ENCODE measurements around the gene FBN1. TPM values are rescaled to one million over a fixed set of nuclear protein-coding genes. Genes with fewer than 3 reads are reported as not detected.

Gene FBN1
- polyA plus RNA-seq, 2 of the 4 experiments (the other 2 are of a cell fraction) = 6.3 to 9.4 TPM

DNA sequence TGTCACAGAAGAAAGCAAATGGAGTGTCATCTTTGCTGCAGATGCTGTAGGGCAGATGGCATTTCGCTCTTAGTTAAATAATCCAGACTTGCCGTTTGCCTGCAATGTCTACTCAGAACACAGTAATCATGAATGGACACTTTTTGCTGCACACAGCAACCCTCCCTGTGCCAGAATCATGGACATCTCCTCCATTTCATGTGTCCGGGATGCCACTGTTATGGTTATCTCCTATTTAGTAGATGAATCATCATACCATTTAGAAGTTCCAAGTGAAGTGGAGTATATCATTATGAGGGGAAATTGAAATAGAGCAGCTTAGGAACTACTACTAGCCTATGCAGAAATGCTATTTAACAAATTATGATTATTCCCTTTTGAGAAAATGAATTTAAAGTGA is 195.8 kb downstream of the FBN1 start:
- ChIA-PET POLR2A (no interaction called here), CTCF (no interaction called here)
- TF ChIP-seq MAFK (IDR thresholded peaks at IDR 0.05; ENCODE audit: partially characterized antibody) = no peak
- ATAC-seq (no peak), DNase-seq (ENCODE audit: low read depth in 1 of 2, low spot score in 1 of 2) (no peak), FAIRE-seq (no peak)
- Histone ChIP-seq H3K4me3 (no peak overlapping the region), H3K9me3 (no peaks in the 10 kb centered on the region), H3K27ac (no peak overlapping the region), H3K4me2 (no peak overlapping the region), H3K4me1 (0 out of 3 replicates have a peak, but pooled peaks cover 7% of the 10 kb centered on the region)
- WGBS (ENCODE audit: missing lambda C conversion rate) = 94% methylated on average over 3 of the region's 3 CpGs

DNA sequence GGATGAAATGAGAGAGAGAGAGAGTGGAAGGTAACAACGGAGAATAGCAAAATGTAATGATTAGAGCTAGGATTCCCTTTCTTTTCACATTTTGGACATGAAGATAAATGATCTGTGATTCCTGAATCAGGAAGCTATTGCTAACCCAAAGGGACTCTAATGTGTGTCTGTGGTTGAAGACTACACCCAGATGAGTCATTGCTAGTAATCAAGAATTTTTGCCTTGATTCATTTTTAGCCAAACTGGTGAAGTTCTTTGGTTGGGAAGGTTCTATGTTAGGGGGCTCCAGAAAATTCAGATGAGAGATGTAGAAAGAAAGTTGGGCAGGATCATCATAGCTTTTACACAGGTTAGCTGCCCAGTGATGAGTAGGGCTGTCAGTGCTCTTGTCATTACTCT is 197.9 kb downstream of the FBN1 start:
- H3K27ac ChIP-seq = no peak overlapping the region
- DNase-seq (ENCODE audit: low read depth in 1 of 2, low spot score in 1 of 2) = no peak
- FAIRE-seq = no peak
- H3K9me3 ChIP-seq = no peaks in the 10 kb centered on the region
- ChIA-PET POLR2A (interaction anchor here (0.8 kb wide), 1 partner anchor 9 kb away, joined by 3 read pairs; no protein-coding TSS in a partner anchor), CTCF (interaction anchor here (1.0 kb wide), 1 partner anchor 10 kb away, joined by 3 read pairs; no protein-coding TSS in a partner anchor)
- 86% methylated on average over 1 of the region's 1 CpG for WGBS (ENCODE audit: missing lambda C conversion rate)
- H3K4me2 ChIP-seq = no peak overlapping the region
- ATAC-seq = no peak
- no peak overlapping the region for H3K4me3 ChIP-seq
- 0 out of 3 replicates have a peak, but pooled peaks cover 7% of the 10 kb centered on the region for H3K4me1 ChIP-seq
- no peak for TF ChIP-seq TP53 (CRISPR knock-in tag; IDR thresholded peaks at IDR 0.05)
- TF ChIP-seq SREBF2 (IDR thresholded peaks at IDR 0.05) = no peak
- no peak for TF ChIP-seq RFX5 (IDR thresholded peaks at IDR 0.05)
- TF ChIP-seq FOSL2 (IDR thresholded peaks at IDR 0.05) = no peak
- no peak for TF ChIP-seq FOSL2 (CRISPR knock-in tag; IDR thresholded peaks at IDR 0.05)

- TF ChIP-seq MYC (IDR thresholded peaks at IDR 0.05; ENCODE audit: borderline replicate concordance, low read length) (no peak), EHF (CRISPR knock-in tag; IDR thresholded peaks at IDR 0.05) (no peak), CHD4 (IDR thresholded peaks at IDR 0.05; ENCODE audit: borderline replicate concordance) (no peak), RAD21 (conservative IDR thresholded peaks at IDR 0.05 in 1 of 2, IDR thresholded peaks at IDR 0.05 in 1 of 2) (no peak), NPAS2 (CRISPR knock-in tag; IDR thresholded peaks at IDR 0.05; ENCODE audit: borderline replicate concordance) (no peak), CBX2 (IDR thresholded peaks at IDR 0.05; ENCODE audit: borderline replicate concordance, low read depth) (no peak), ZFP36 (IDR thresholded peaks at IDR 0.05; ENCODE audit: borderline replicate concordance, partially characterized antibody) (no peak), POLR2A (IDR thresholded peaks at IDR 0.05; ENCODE audit: low read length) (no peak), MAFK (IDR thresholded peaks at IDR 0.05; ENCODE audit: partially characterized antibody) (no peak)
- TF ChIP-seq, protein P1, sequence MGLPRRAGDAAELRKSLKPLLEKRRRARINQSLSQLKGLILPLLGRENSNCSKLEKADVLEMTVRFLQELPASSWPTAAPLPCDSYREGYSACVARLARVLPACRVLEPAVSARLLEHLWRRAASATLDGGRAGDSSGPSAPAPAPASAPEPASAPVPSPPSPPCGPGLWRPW (IDR thresholded peaks at IDR 0.05) = no peak
- WGBS (ENCODE audit: missing lambda C conversion rate) = 100% methylated on average over 1 of the region's 1 CpG
- H3K4me3 ChIP-seq = no peak overlapping the region
- FAIRE-seq (no peak), ATAC-seq (no peak), DNase-seq (ENCODE audit: low read depth in 1 of 2, low spot score in 1 of 2) (no peak)
- H3K9me3 ChIP-seq = no peaks in the 10 kb centered on the region
- H3K4me2 ChIP-seq = no peak overlapping the region
- ChIA-PET CTCF (interaction anchor here (1.0 kb wide), 1 partner anchor 10 kb away, joined by 3 read pairs; no protein-coding TSS in a partner anchor), POLR2A (interaction anchor here (0.8 kb wide), 1 partner anchor 10 kb away, joined by 3 read pairs; no protein-coding TSS in a partner anchor)
- 0 out of 3 replicates have a peak, but pooled peaks cover 7% of the 10 kb centered on the region for H3K4me1 ChIP-seq
- H3K27ac ChIP-seq = no peak overlapping the region
These were observed 198.5 kb downstream of the FBN1 start for GRCh38 chr15:48447058-48447457.

GRCh38 chr15:48442011-48442410 is 203.5 kb downstream of the FBN1 start:
- Histone ChIP-seq H3K27ac (no peak overlapping the region), H3K4me3 (no peak overlapping the region), H3K4me1 (no peaks in the 10 kb centered on the region), H3K9me3 (no peaks in the 10 kb centered on the region), H3K4me2 (no peak overlapping the region)
- ATAC-seq = no peak
- FAIRE-seq = no peak
- no peak for DNase-seq (ENCODE audit: low read depth in 1 of 2, low spot score in 1 of 2)
- ChIA-PET POLR2A (no interaction called here), CTCF (no interaction called here)
- TF ChIP-seq RCOR1 (IDR thresholded peaks at IDR 0.05; ENCODE audit: low read depth, low read length) = no peak
- 72% methylated on average over 2 of the region's 2 CpGs for WGBS (ENCODE audit: missing lambda C conversion rate)

GRCh38 chr15:48440084-48440483 is 205.4 kb downstream of the FBN1 start:
- H3K4me2 ChIP-seq = no peak overlapping the region
- no peak for FAIRE-seq
- WGBS (ENCODE audit: missing lambda C conversion rate) = 69% methylated on average over 3 of the region's 3 CpGs
- no peak overlapping the region for H3K27ac ChIP-seq
- H3K9me3 ChIP-seq = no peaks in the 10 kb centered on the region
- no peak for ATAC-seq
- ChIA-PET CTCF (interaction anchor here (0.8 to 1.4 kb wide), 2 partner anchors 21 to 82 kb away, joined by 3 to 5 read pairs; no protein-coding TSS in a partner anchor), POLR2A (no interaction called here)
- no peaks in the 10 kb centered on the region for H3K4me1 ChIP-seq
- TF ChIP-seq KDM1A (IDR thresholded peaks at IDR 0.05; ENCODE audit: low read depth) (no peak), CEBPB (IDR thresholded peaks at IDR 0.05) (no peak), EHF (CRISPR knock-in tag; IDR thresholded peaks at IDR 0.05) (no peak), RNF2 (IDR thresholded peaks at IDR 0.05; ENCODE audit: borderline replicate concordance, low read depth) (no peak), FOSB (CRISPR knock-in tag; IDR thresholded peaks at IDR 0.05) (no peak), TFCP2L1 (CRISPR knock-in tag; IDR thresholded peaks at IDR 0.05) (no peak), CHD2 (IDR thresholded peaks at IDR 0.05; ENCODE audit: low read length, partially characterized antibody) (no peak), RCOR1 (IDR thresholded peaks at IDR 0.05; ENCODE audit: low read depth, low read length) (no peak), REST (IDR thresholded peaks at IDR 0.05) (no peak), RAD21 (conservative IDR thresholded peaks at IDR 0.05 in 1 of 2, IDR thresholded peaks at IDR 0.05 in 1 of 2) (no peak)
- TF ChIP-seq, protein P1 (IDR thresholded peaks at IDR 0.05) = no peak
- DNase-seq (ENCODE audit: low read depth in 1 of 2, low spot score in 1 of 2) = no peak
- no peak overlapping the region for H3K4me3 ChIP-seq
